Loucy (cell line): ENCODE measurements around the gene SDK1.

Experiments used
- EZH2phosphoT487 ChIP-seq: fragments of 200-600 bp; IDR thresholded peaks from 2 replicates; pipeline ENCODE4 v1.6.1; 2018; ENCODE audit warnings: antibody characterized with exemption, mild to moderate bottlenecking, moderate library complexity, borderline replicate concordance
- TF ChIP-seq, protein P1 (sequence below): fragments of 200-600 bp; sonication (generic); conservative IDR thresholded peaks from 2 replicates; pipeline ENCODE4 v1.5.1; 2014; ENCODE audit warnings: mild to moderate bottlenecking, antibody characterized with exemption, low read length

DNA sequence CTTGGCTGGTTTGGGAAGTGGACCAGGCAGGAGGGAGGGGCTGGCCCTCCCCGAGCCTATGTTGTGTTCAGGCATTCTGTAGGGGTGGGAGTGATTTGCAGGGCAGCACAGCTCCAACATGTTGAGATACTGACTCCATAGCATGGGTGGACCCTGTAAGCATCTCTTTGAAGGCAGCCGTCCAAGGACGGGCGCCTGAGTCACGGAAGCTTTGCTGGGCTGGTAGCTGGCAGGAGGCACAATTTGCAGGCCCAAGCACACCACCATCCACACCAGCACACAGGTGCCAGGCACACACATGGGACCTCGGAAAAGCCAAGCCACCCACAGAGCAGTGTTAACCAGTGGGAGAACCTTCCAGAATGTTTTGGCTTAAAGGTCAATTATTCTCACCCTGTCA, 875.9 kb downstream of the SDK1 start:
- TF ChIP-seq, protein P1, sequence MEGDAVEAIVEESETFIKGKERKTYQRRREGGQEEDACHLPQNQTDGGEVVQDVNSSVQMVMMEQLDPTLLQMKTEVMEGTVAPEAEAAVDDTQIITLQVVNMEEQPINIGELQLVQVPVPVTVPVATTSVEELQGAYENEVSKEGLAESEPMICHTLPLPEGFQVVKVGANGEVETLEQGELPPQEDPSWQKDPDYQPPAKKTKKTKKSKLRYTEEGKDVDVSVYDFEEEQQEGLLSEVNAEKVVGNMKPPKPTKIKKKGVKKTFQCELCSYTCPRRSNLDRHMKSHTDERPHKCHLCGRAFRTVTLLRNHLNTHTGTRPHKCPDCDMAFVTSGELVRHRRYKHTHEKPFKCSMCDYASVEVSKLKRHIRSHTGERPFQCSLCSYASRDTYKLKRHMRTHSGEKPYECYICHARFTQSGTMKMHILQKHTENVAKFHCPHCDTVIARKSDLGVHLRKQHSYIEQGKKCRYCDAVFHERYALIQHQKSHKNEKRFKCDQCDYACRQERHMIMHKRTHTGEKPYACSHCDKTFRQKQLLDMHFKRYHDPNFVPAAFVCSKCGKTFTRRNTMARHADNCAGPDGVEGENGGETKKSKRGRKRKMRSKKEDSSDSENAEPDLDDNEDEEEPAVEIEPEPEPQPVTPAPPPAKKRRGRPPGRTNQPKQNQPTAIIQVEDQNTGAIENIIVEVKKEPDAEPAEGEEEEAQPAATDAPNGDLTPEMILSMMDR, result no peak
- no peak for TF ChIP-seq EZH2phosphoT487
